GM23338 (cell line): ENCODE results near the gene YIPF6. TPM values are rescaled to one million over a fixed set of nuclear protein-coding genes. Genes with fewer than 3 reads are reported as not detected.

ENCODE experiments used
- ATAC-seq: fragments of 200-7000 bp; cut with Tn5 transposase; 3 replicates; pipeline ENCODE4 v1.9.1; 2020
- DNase-seq: peaks from one replicate; pipeline ENCODE4 v3.0.0-alpha.2; 2015; ENCODE audit warnings: low spot score
- H2AFZ ChIP-seq: fragments of 200-600 bp; sonication (generic); 2 replicates; pipeline ENCODE4 v1.8.0; 2016; ENCODE audit warnings: antibody characterized with exemption, mild to moderate bottlenecking, moderate library complexity
- H3F3A ChIP-seq: fragments of 200-600 bp; sonication (generic); replicated peaks from 2 replicates; pipeline ENCODE4 v1.8.0; 2017; ENCODE audit warnings: antibody characterized with exemption, mixed run types, low read depth
- H3K27ac ChIP-seq: fragments of 200-600 bp; sonication (generic); 2 replicates; pipeline ENCODE4 v1.6.1; 2016; ENCODE audit warnings: low read depth
- H3K27me3 ChIP-seq: fragments of 200-600 bp; sonication (generic); 2 replicates; pipeline ENCODE4 v1.8.0; 2016; ENCODE audit warnings: mild to moderate bottlenecking, mixed run types, moderate library complexity; ENCODE audit not compliant: insufficient read depth
- H3K36me3 ChIP-seq: fragments of 200-600 bp; sonication (generic); 2 replicates; pipeline ENCODE4 v1.8.0; 2016; ENCODE audit warnings: mild to moderate bottlenecking; ENCODE audit not compliant: insufficient read depth
- H3K4me1 ChIP-seq: fragments of 200-600 bp; sonication (generic); 2 replicates; pipeline ENCODE4 v1.8.0; 2016; ENCODE audit warnings: mild to moderate bottlenecking, moderate library complexity; ENCODE audit not compliant: insufficient read depth
- H3K4me2 ChIP-seq: fragments of 200-600 bp; sonication (generic); 2 replicates; pipeline ENCODE4 v1.7.1; 2017; ENCODE audit warnings: mixed run types
- H3K4me3 ChIP-seq: fragments of 200-600 bp; sonication (generic); 2 replicates; pipeline ENCODE4 v1.6.1; 2016; ENCODE audit warnings: mixed run types
- H3K79me2 ChIP-seq: fragments of 200-600 bp; sonication (generic); replicated peaks from 2 replicates; pipeline ENCODE4 v1.8.0; 2017; ENCODE audit warnings: mild to moderate bottlenecking; ENCODE audit not compliant: insufficient read depth
- H3K9me2 ChIP-seq: fragments of 200-600 bp; sonication (generic); 2 replicates; pipeline ENCODE4 v1.8.0; 2017; ENCODE audit not compliant: insufficient read depth
- H4K20me1 ChIP-seq: fragments of 200-600 bp; sonication (generic); replicated peaks from 2 replicates; pipeline ENCODE4 v1.8.0; 2017; ENCODE audit warnings: mild to moderate bottlenecking; ENCODE audit not compliant: insufficient read depth
- H3K27ac Mint-ChIP-seq: 2 replicates; pipeline ENCODE4 v1.8.0; 2020; ENCODE audit warnings: inconsistent platforms, mild to moderate bottlenecking, moderate library complexity, mixed read lengths
- H3K27me3 Mint-ChIP-seq: 3 replicates; pipeline ENCODE4 v1.8.0; 2022; ENCODE audit warnings: low read depth, mild to moderate bottlenecking, moderate library complexity, mixed read lengths, inconsistent platforms; ENCODE audit not compliant: insufficient read depth, poor library complexity
- H3K36me3 Mint-ChIP-seq: 3 replicates; pipeline ENCODE4 v1.8.0; 2021; ENCODE audit warnings: low read depth, mild to moderate bottlenecking, inconsistent platforms, moderate library complexity, mixed read lengths
- H3K4me1 Mint-ChIP-seq: 3 replicates; pipeline ENCODE4 v1.8.0; 2020; ENCODE audit warnings: mild to moderate bottlenecking, inconsistent platforms, mixed read lengths
- H3K4me3 Mint-ChIP-seq: 3 replicates; pipeline ENCODE4 v1.8.0; 2021; ENCODE audit warnings: moderate library complexity, mild to moderate bottlenecking, inconsistent platforms, mixed read lengths
- H3K9me3 Mint-ChIP-seq: 3 replicates; pipeline ENCODE4 v1.8.0; 2020; ENCODE audit warnings: moderate library complexity, mild to moderate bottlenecking, inconsistent platforms, mixed read lengths
- CREB1 ChIP-seq: fragments of 250-450 bp; sonication (Bioruptor Pico); IDR thresholded peaks from 2 replicates; pipeline ENCODE4 v1.5.0; 2020; ENCODE audit warnings: low read depth, mild to moderate bottlenecking, moderate library complexity
- EZH2 ChIP-seq: fragments of 200-600 bp; sonication (generic); IDR thresholded peaks from one replicate; pipeline ENCODE4 v1.8.0; 2017; ENCODE audit warnings: antibody characterized with exemption, mild to moderate bottlenecking, low read depth; ENCODE audit not compliant: unreplicated experiment
- EZH2phosphoT487 ChIP-seq: fragments of 200-600 bp; sonication (generic); IDR thresholded peaks from one replicate; pipeline ENCODE4 v1.8.1; 2018; ENCODE audit warnings: antibody characterized with exemption; ENCODE audit not compliant: unreplicated experiment
- JUNB ChIP-seq: IDR thresholded peaks from one replicate; pipeline ENCODE4 v1.6.1; 2016; ENCODE audit warnings: antibody characterized with exemption; ENCODE audit not compliant: unreplicated experiment
- NANOG ChIP-seq: IDR thresholded peaks from 2 replicates; pipeline ENCODE4 v1.6.1; 2016; ENCODE audit warnings: antibody characterized with exemption, borderline replicate concordance
- POLR2AphosphoS5 ChIP-seq: IDR thresholded peaks from 2 replicates; pipeline ENCODE4 v1.6.1; 2016; ENCODE audit warnings: antibody characterized with exemption, low read depth
- ZNF114 ChIP-seq: fragments of 250-450 bp; sonication (Bioruptor Pico); IDR thresholded peaks from 2 replicates; pipeline ENCODE4 v1.5.0; 2020; ENCODE audit warnings: mild to moderate bottlenecking, moderate library complexity
- ZNF331 ChIP-seq: fragments of 250-450 bp; sonication (Bioruptor Pico); IDR thresholded peaks from 2 replicates; pipeline ENCODE4 v1.5.0; 2020; ENCODE audit warnings: low read depth, mild to moderate bottlenecking, moderate library complexity
- polyA plus RNA-seq: library from polyadenylated mRNA; unstranded; fragments of >200 nt; fragmentation: Nextera tagmentation; extraction: Ambion mirVana; gene quantifications from 2 replicates; pipeline ENCODE4 v1.2.1, GENCODE V29; 2016
- total RNA-seq: library from RNA; depleted of rRNA; stranded (reverse); fragments of >200 nt; shearing (Covaris generic); gene quantifications from 2 replicates; pipeline ENCODE4 v1.2.3, GENCODE V29; 2014
- TF ChIP-seq, protein P1 (sequence below): fragments of 250-450 bp; sonication (Bioruptor Pico); IDR thresholded peaks from 2 replicates; pipeline ENCODE4 v1.5.0; 2020; ENCODE audit warnings: mild to moderate bottlenecking, moderate library complexity

Gene YIPF6
- total and polyA plus RNA-seq, 2 experiments from 2014 or later: 37.1 to 40.5 TPM

DNA sequence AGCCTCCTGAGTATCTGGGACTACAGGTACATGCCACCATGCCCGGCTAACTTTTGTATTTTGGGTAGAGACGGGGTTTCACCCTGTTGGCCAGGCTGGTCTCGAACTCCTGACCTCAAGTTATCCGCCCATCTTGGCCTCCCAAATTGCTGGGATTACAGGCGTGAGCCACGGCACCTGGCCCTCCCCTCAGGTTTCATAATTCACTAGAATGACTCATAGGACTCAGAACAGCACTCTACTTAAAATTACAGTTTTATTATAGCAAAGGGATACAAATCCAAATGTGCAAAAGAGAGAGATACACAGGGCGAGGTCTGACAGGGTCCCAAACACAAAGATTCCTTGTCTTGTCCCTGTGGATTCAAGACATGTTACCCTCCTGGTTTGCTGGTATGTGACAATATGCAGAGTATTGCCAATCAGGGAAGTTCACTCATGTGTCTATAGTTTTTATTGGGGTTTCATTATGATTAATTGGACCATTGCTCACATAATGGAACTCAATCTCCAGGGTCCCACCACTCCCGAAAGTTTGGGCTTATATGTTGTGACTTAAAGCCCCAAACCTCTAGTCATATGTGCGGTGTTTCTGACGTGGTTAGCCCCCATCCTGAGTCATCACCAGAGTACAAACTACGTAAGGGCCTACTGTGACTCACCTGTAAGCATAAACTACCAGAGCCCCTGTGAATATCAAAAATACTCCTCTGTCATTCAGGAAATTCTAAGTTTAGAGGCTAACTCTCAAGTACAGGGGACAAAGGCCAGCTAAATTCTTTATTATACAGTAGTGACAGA lies 5.2 kb downstream of the YIPF6 start (continued):
- TF ChIP-seq, protein P1, sequence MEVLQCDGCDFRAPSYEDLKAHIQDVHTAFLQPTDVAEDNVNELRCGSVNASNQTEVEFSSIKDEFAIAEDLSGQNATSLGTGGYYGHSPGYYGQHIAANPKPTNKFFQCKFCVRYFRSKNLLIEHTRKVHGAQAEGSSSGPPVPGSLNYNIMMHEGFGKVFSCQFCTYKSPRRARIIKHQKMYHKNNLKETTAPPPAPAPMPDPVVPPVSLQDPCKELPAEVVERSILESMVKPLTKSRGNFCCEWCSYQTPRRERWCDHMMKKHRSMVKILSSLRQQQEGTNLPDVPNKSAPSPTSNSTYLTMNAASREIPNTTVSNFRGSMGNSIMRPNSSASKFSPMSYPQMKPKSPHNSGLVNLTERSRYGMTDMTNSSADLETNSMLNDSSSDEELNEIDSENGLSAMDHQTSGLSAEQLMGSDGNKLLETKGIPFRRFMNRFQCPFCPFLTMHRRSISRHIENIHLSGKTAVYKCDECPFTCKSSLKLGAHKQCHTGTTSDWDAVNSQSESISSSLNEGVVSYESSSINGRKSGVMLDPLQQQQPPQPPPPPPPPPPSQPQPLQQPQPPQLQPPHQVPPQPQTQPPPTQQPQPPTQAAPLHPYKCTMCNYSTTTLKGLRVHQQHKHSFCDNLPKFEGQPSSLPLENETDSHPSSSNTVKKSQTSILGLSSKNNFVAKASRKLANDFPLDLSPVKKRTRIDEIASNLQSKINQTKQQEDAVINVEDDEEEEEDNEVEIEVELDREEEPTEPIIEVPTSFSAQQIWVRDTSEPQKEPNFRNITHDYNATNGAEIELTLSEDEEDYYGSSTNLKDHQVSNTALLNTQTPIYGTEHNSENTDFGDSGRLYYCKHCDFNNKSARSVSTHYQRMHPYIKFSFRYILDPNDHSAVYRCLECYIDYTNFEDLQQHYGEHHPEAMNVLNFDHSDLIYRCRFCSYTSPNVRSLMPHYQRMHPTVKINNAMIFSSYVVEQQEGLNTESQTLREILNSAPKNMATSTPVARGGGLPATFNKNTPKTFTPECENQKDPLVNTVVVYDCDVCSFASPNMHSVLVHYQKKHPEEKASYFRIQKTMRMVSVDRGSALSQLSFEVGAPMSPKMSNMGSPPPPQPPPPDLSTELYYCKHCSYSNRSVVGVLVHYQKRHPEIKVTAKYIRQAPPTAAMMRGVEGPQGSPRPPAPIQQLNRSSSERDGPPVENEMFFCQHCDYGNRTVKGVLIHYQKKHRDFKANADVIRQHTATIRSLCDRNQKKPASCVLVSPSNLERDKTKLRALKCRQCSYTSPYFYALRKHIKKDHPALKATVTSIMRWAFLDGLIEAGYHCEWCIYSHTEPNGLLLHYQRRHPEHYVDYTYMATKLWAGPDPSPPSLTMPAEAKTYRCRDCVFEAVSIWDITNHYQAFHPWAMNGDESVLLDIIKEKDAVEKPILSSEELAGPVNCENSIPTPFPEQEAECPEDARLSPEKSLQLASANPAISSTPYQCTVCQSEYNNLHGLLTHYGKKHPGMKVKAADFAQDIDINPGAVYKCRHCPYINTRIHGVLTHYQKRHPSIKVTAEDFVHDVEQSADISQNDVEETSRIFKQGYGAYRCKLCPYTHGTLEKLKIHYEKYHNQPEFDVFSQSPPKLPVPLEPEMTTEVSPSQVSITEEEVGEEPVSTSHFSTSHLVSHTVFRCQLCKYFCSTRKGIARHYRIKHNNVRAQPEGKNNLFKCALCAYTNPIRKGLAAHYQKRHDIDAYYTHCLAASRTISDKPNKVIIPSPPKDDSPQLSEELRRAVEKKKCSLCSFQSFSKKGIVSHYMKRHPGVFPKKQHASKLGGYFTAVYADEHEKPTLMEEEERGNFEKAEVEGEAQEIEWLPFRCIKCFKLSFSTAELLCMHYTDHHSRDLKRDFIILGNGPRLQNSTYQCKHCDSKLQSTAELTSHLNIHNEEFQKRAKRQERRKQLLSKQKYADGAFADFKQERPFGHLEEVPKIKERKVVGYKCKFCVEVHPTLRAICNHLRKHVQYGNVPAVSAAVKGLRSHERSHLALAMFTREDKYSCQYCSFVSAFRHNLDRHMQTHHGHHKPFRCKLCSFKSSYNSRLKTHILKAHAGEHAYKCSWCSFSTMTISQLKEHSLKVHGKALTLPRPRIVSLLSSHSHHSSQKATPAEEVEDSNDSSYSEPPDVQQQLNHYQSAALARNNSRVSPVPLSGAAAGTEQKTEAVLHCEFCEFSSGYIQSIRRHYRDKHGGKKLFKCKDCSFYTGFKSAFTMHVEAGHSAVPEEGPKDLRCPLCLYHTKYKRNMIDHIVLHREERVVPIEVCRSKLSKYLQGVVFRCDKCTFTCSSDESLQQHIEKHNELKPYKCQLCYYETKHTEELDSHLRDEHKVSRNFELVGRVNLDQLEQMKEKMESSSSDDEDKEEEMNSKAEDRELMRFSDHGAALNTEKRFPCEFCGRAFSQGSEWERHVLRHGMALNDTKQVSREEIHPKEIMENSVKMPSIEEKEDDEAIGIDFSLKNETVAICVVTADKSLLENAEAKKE (CRISPR knock-in tag): no peak
- TF ChIP-seq EZH2 (no peak), ZNF114 (no peak)

- Mint-ChIP-seq H3K27me3 (peaks cover 2% of the 10 kb centered on the region), H3K36me3 (peaks cover 13% of the 10 kb centered on the region; the same call in 2 of the 3 replicates), H3K27ac (no peak overlapping the region), H3K9me3 (no peaks in the 10 kb centered on the region), H3K4me1 (peaks cover 9% of the 10 kb centered on the region), H3K4me3 (no peak overlapping the region)
- Histone ChIP-seq H3K79me2 (peaks cover 71% of the 10 kb centered on the region), H3K9me2 (no peaks in the 10 kb centered on the region), H3K4me1 (0 out of 2 replicates have a peak, but pooled peaks cover 3% of the 10 kb centered on the region), H3F3A (no peaks in the 10 kb centered on the region), H3K27ac (no peak overlapping the region), H3K4me3 (no peak overlapping the region), H2AFZ (no peak overlapping the region), H4K20me1 (0 out of 2 replicates have a peak, but pooled peaks cover 4% of the 10 kb centered on the region), H3K27me3 (no peaks in the 10 kb centered on the region), H3K4me2 (no peak overlapping the region), H3K36me3 (peaks cover 2% of the 10 kb centered on the region; the same call in 1 of the 2 replicates)
- ATAC-seq (no peak), DNase-seq (no peak)
- TF ChIP-seq JUNB (no peak), POLR2AphosphoS5 (no peak), CREB1 (CRISPR knock-in tag) (no peak), EZH2phosphoT487 (no peak), EZH2 (no peak), NANOG (no peak), ZNF331 (CRISPR knock-in tag) (no peak), ZNF114 (no peak)
- TF ChIP-seq, protein P1 (CRISPR knock-in tag): no peak
These were observed 7.8 kb downstream of the YIPF6 start for GRCh38 chrX:68506649-68507048.
